Lower leg skin (tissue), 3 donors: ENCODE data around the gene GNG7.

Experiments used
- POLR2A ChIP-seq, 2 donors: fragments of 450-650 bp; IDR thresholded peaks; one replicate each; pipeline ENCODE4 v1.6.1; 2016 to 2017; ENCODE audit warnings: antibody characterized with exemption in 2 of 2, mild to moderate bottlenecking in 1 of 2, moderate library complexity in 1 of 2
- TF ChIP-seq, protein P1 (sequence below), 3 donors: fragments of 450-650 bp; IDR thresholded peaks; one replicate each; pipeline ENCODE4 v1.5.1; 2016; ENCODE audit warnings: antibody characterized with exemption in 3 of 3, mild to moderate bottlenecking in 3 of 3, moderate library complexity in 2 of 3

- TF ChIP-seq, protein P1, sequence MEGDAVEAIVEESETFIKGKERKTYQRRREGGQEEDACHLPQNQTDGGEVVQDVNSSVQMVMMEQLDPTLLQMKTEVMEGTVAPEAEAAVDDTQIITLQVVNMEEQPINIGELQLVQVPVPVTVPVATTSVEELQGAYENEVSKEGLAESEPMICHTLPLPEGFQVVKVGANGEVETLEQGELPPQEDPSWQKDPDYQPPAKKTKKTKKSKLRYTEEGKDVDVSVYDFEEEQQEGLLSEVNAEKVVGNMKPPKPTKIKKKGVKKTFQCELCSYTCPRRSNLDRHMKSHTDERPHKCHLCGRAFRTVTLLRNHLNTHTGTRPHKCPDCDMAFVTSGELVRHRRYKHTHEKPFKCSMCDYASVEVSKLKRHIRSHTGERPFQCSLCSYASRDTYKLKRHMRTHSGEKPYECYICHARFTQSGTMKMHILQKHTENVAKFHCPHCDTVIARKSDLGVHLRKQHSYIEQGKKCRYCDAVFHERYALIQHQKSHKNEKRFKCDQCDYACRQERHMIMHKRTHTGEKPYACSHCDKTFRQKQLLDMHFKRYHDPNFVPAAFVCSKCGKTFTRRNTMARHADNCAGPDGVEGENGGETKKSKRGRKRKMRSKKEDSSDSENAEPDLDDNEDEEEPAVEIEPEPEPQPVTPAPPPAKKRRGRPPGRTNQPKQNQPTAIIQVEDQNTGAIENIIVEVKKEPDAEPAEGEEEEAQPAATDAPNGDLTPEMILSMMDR (IDR thresholded peaks at IDR 0.05) = no peak
- TF ChIP-seq POLR2A (IDR thresholded peaks at IDR 0.05) = no peak
Observed at GRCh38 chr19:2511991-2512390, 190.5 kb downstream of the GNG7 start.
